DOHH2 (cell line): ENCODE data around the gene RBM4B.
A peak's percentile ranks its signal among the peaks of the same experiment; 100 is the strongest.

ENCODE experiments used
- H3F3A ChIP-seq: fragments of 200-600 bp; sonication (generic), shearing (Covaris generic); 2 replicates; pipeline ENCODE4 v1.6.0; 2016; ENCODE audit warnings: antibody characterized with exemption, mild to moderate bottlenecking; ENCODE audit not compliant: control insufficient read depth, insufficient read depth
- H3K27ac ChIP-seq: fragments of 200-600 bp; sonication (generic); 2 replicates; pipeline ENCODE4 v1.5.1; 2014; ENCODE audit warnings: low read depth, mild to moderate bottlenecking, low read length, moderate library complexity
- H3K27me3 ChIP-seq: fragments of 200-600 bp; sonication (generic); 2 replicates; pipeline ENCODE4 v1.6.1; 2014; ENCODE audit warnings: mild to moderate bottlenecking, low read length, mixed read lengths; ENCODE audit not compliant: control insufficient read depth
- H3K36me3 ChIP-seq: fragments of 200-600 bp; sonication (generic); 2 replicates; pipeline ENCODE4 v1.6.1; 2014; ENCODE audit warnings: mild to moderate bottlenecking, low read length, moderate library complexity, mixed read lengths; ENCODE audit not compliant: control insufficient read depth
- H3K4me1 ChIP-seq: fragments of 200-600 bp; sonication (generic); 2 replicates; pipeline ENCODE4 v1.6.1; 2014; ENCODE audit warnings: mild to moderate bottlenecking, low read length, mixed read lengths; ENCODE audit not compliant: control insufficient read depth
- H3K4me2 ChIP-seq: fragments of 200-600 bp; sonication (generic); 2 replicates; pipeline ENCODE4 v1.6.0; 2014; ENCODE audit warnings: mild to moderate bottlenecking, low read length, moderate library complexity
- H3K4me3 ChIP-seq: fragments of 200-600 bp; sonication (generic); 2 replicates; pipeline ENCODE4 v1.5.1; 2014; ENCODE audit warnings: mild to moderate bottlenecking, low read length, mixed read lengths
- H3K79me2 ChIP-seq: fragments of 200-600 bp; sonication (generic); 2 replicates; pipeline ENCODE4 v1.6.1; 2014; ENCODE audit warnings: mild to moderate bottlenecking, low read length, mixed read lengths; ENCODE audit not compliant: control insufficient read depth
- H3K9me2 ChIP-seq: fragments of 200-600 bp; sonication (generic); replicated peaks from 2 replicates; pipeline ENCODE4 v1.6.1; 2014; ENCODE audit warnings: mild to moderate bottlenecking, low read length, mixed read lengths; ENCODE audit not compliant: control insufficient read depth
- H3K9me3 ChIP-seq: fragments of 200-600 bp; sonication (generic); 2 replicates; pipeline ENCODE4 v1.6.1; 2014; ENCODE audit warnings: antibody characterized with exemption, low read length, mixed read lengths; ENCODE audit not compliant: control insufficient read depth, insufficient read depth
- H4K20me1 ChIP-seq: fragments of 200-600 bp; sonication (generic); 2 replicates; pipeline ENCODE4 v1.6.0; 2014; ENCODE audit warnings: low read depth, mild to moderate bottlenecking, antibody characterized with exemption, low read length, moderate library complexity; ENCODE audit not compliant: control insufficient read depth, insufficient read depth
- EZH2phosphoT487 ChIP-seq: fragments of 200-600 bp; sonication (generic); IDR thresholded peaks from 2 replicates; pipeline ENCODE4 v1.6.1; 2017; ENCODE audit warnings: borderline replicate concordance, mild to moderate bottlenecking, antibody characterized with exemption, low read length, moderate library complexity, mixed read lengths
- TF ChIP-seq, protein P1 (sequence below): fragments of 200-600 bp; sonication (generic); IDR thresholded peaks from one replicate; pipeline ENCODE4 v1.5.1; 2014; ENCODE audit warnings: antibody characterized with exemption, mild to moderate bottlenecking, low read depth, low read length; ENCODE audit not compliant: poor library complexity, severe bottlenecking

The RBM4B gene

DNA sequence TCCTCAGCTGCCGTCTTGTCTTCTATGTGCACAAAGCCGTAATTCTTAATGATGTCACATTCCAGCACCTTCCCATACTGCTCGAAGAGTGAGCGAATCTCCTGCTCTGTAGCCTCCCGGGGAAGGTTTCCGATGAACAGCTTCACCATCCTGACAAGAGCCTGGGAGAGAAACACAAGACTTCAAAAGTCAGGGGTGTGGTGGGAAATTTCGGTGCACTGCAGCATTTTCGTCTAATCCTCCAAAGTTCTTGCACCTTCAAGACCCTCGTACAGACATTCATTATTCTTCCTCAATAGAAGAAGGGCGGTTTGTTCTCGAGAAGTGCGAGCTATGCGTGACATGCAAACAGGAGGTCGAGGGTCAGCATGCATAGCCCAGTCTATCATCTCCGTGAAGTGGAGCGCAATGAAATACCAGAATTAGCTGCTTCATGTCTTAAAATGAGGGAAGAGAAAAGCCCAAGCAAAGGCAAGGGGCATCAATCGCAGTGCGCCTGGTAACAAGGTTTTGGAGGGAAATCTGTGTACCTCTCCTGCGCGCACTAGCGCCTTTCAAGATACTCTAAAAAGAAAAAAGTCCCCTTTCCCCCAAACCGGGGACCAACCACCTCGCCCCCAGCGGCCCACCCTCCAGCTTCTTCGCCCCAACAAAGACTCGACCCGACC is 622 bp downstream of the RBM4B start:
- peak overlapping the region; percentile 100 for H3K4me2 ChIP-seq
- H3K9me3 ChIP-seq = no peaks in the 10 kb centered on the region
- TF ChIP-seq, protein P1, sequence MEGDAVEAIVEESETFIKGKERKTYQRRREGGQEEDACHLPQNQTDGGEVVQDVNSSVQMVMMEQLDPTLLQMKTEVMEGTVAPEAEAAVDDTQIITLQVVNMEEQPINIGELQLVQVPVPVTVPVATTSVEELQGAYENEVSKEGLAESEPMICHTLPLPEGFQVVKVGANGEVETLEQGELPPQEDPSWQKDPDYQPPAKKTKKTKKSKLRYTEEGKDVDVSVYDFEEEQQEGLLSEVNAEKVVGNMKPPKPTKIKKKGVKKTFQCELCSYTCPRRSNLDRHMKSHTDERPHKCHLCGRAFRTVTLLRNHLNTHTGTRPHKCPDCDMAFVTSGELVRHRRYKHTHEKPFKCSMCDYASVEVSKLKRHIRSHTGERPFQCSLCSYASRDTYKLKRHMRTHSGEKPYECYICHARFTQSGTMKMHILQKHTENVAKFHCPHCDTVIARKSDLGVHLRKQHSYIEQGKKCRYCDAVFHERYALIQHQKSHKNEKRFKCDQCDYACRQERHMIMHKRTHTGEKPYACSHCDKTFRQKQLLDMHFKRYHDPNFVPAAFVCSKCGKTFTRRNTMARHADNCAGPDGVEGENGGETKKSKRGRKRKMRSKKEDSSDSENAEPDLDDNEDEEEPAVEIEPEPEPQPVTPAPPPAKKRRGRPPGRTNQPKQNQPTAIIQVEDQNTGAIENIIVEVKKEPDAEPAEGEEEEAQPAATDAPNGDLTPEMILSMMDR = no peak
- no peak for TF ChIP-seq EZH2phosphoT487
- no peaks in the 10 kb centered on the region for H3K27me3 ChIP-seq
- peak overlapping the region; percentile 83 for H3K4me3 ChIP-seq
- H3K79me2 ChIP-seq = peaks cover 52% of the 10 kb centered on the region
- peak overlapping the region; percentile 88 for H3K27ac ChIP-seq
- H3K4me1 ChIP-seq = peaks cover 45% of the 10 kb centered on the region
- peaks cover 32% of the 10 kb centered on the region for H3K36me3 ChIP-seq
- H3F3A ChIP-seq = peaks cover 18% of the 10 kb centered on the region
- no peaks in the 10 kb centered on the region for H4K20me1 ChIP-seq
- H3K9me2 ChIP-seq = no peaks in the 10 kb centered on the region

DNA sequence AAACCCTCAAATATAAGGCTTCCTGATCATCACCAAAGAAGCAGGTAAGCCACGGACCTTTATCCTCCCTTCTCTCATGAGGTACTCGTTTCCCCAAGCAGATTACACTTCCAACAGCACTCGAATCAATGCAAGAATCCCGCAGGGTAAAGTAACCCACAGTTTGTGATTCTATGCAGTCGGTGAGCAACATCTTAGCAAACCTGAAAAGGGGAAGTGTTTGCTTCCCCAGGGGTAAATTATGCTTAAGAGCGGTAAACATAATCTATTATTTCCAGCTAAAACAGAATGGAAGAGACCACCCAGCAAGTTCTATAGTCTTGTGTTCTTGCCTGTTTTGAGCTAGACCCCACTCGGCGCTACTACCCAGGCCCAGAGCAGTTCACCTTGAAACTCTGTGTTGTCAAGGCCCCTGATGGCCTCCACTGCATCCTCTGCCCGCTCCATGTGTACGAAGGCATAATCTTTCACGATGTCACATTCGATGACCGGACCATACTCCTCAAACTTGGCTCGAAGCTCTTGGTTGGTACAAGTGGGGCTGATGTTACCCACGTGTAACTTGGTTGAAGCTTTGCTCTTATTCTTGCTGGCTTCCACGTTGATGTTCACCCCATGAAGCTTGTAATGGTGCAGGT is 1.3 kb downstream of the RBM4B start:
- H3K9me2 ChIP-seq = no peaks in the 10 kb centered on the region
- peaks cover 45% of the 10 kb centered on the region for H3K4me1 ChIP-seq
- peaks cover 58% of the 10 kb centered on the region for H3K79me2 ChIP-seq
- no peaks in the 10 kb centered on the region for H3K27me3 ChIP-seq
- H3K27ac ChIP-seq = 0 out of 2 replicates have a peak overlapping the region, but pooled peaks have one; percentile 21
- peaks cover 18% of the 10 kb centered on the region for H3F3A ChIP-seq
- peak overlapping the region; percentile 100 for H3K4me2 ChIP-seq
- TF ChIP-seq, protein P1 = no peak
- TF ChIP-seq EZH2phosphoT487 = no peak
- peaks cover 32% of the 10 kb centered on the region for H3K36me3 ChIP-seq
- H3K9me3 ChIP-seq = no peaks in the 10 kb centered on the region
- H4K20me1 ChIP-seq = no peaks in the 10 kb centered on the region
- H3K4me3 ChIP-seq = peak overlapping the region; percentile 83

DNA sequence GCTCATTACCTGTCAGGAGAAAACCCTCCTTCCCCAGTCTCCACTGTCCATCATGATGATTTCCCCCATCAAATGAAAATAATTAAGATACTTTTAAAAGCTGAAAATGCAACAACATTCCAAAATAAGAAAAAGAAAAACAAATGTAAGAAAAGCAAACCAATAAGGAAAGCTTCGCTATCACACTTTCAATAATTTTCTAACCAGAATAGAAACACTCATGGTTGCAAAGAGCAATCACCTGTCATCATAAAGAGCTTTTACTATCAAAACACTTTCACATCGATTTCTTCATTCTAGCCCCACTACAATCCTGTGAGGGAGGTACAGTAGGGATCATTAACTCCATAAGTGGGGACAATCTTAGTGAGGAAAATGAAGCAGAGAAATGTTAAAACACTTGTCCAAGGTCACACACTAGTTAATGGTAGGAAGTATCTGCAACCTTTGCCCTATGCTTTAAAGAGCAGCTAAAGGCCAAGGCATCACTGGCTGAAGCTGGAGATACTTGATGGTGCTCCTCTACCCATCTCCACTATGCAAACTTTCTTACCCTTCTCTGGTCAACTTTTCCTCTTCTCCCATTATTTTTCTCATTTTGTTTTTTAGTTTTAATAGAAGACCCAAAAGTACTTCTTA is 2.6 kb downstream of the RBM4B start:
- Histone ChIP-seq H3K9me3 (no peaks in the 10 kb centered on the region), H3F3A (peaks cover 21% of the 10 kb centered on the region), H3K4me3 (peak overlapping the region; percentile 83), H3K36me3 (peaks cover 42% of the 10 kb centered on the region), H3K27ac (no peak overlapping the region), H3K9me2 (no peaks in the 10 kb centered on the region), H3K4me1 (peaks cover 46% of the 10 kb centered on the region), H4K20me1 (no peaks in the 10 kb centered on the region), H3K27me3 (no peaks in the 10 kb centered on the region), H3K79me2 (peaks cover 71% of the 10 kb centered on the region), H3K4me2 (peak overlapping the region; percentile 100)
- TF ChIP-seq, protein P1 = no peak
- TF ChIP-seq EZH2phosphoT487 = no peak
